Colon (tissue), 2 donors: ENCODE measurements around the gene ASB1.
"Not testable (repeated sequence)": the region's sequence is repeated elsewhere in the genome, so short reads cannot be mapped to it uniquely, and the experiment has no call there.

Experiments
- FAIRE-seq: peaks from 2 replicates; lab custom pipeline; 2012; peaks lifted over from hg19 to GRCh38; lab: Jason Lieb, UNC
- donor health status: control.
- donor health status: control.

Gene ASB1

GRCh38 chr2:238423561-238424312 is 3.0 kb upstream of the ASB1 start:
- no peak for FAIRE-seq

GRCh38 chr2:238424313-238424700 is 2.4 kb upstream of the ASB1 start:
- no peak for FAIRE-seq

- no peak for FAIRE-seq
These were observed 1.2 kb upstream of the ASB1 start for GRCh38 chr2:238425505-238425978.

- FAIRE-seq: no peak
These were observed 654 bp upstream of the ASB1 start for GRCh38 chr2:238425979-238426567.

- FAIRE-seq: no peak
These were observed 872 bp downstream of the ASB1 start for GRCh38 chr2:238427435-238428162.

GRCh38 chr2:238428866-238429265 is 2.1 kb downstream of the ASB1 start:
- no peak for FAIRE-seq

- FAIRE-seq: no peak
These were observed 4.1 kb downstream of the ASB1 start for GRCh38 chr2:238430781-238431180.

GRCh38 chr2:238431456-238431855 is 4.7 kb downstream of the ASB1 start:
- FAIRE-seq: no peak

- no peak for FAIRE-seq
These were observed 6.7 kb downstream of the ASB1 start for GRCh38 chr2:238433300-238433915.

GRCh38 chr2:238433941-238434845 is 7.5 kb downstream of the ASB1 start:
- no peak for FAIRE-seq

DNA sequence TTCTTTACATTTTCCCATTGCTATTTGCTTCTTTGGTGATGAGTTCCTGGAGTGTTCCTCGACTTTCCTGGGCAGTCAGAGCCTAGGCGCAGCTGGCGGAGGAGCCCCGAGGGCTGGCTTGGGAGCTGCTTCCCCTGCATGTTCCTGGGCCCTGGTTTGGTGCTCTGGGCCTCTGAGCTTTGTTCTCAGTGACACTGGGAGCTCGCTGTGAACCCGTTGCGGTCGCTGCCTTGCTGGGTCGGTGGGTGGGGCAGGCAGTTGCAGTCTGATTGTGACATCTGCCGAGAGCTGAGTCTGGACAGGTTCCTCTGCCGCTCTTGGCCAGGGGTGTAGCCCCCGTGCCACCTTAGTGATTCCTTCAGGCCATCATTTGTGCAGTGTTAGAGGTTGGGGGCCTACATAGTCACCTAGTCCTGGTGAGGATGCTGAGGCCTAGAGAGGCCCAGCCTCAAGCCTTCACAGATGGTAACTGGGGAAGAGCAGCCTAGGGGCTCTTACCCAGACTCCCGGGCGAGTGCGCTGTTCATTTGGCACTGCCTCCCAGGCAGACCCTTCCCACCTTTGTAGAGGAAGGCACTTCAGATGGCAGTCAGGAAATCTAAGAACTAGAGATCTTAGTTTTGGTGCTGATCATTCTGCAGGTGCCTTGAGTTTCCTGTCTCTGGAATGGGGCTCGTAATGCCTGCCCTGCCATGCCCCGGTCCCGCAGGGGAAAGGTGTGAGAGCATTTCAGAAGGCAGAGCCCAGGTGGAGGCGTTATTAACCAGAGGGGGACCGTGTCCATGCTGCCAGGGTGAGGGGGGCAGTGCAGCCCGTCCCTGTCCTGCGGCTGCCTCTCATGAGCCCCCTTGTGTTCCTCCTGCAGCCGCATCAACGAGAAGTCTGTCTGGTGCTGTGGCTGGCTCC is 8.4 kb downstream of the ASB1 start:
- FAIRE-seq: no peak

GRCh38 chr2:238435752-238436096 is 9.0 kb downstream of the ASB1 start:
- no peak for FAIRE-seq

DNA sequence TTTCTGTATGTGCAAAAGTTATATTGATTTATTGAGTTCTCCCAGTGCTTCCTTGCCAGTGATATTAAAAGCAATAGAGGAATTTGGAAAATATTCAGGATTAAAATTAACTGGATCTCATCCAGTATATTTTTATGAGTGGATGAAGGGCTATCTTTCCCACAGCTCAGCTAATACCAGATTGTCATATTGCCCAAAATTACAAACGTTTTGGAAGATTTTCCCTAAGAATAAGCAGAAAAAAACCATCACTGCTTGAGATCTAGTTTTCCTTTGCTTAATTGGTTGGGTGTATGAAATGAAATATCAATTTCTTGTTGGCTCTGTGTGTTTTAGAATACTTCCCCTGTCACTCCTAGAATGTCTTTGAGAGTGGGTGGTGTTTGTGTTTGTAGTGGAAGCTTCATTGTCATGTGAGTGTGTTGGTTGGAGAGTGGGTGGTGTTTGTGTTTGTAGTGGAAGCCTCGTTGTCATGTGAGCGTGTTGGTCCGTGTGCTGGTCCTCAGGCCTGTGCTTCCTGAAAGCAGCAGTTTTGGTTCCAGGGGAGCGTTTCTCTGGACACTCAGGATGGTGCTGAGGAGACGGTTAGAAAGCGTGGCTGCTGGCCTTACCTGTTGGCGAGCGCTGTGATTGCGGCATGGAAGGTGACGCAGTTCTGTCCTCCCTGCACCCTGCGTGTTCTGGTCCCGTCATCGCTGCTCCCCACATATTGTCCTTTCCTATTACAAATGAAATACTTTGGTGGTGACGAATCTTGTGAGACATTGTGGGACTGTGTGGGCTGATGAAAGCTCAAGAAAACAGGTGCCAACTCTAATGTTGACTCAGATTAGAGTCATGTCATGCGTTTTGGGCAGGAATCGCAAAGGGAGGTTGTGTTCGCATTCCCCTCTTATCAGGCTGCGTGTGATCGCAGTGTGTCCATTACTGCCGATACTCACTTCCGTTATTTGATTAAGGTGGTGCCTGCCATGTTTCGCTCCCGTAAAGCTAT is 12.4 kb downstream of the ASB1 start:
- FAIRE-seq: no peak

DNA sequence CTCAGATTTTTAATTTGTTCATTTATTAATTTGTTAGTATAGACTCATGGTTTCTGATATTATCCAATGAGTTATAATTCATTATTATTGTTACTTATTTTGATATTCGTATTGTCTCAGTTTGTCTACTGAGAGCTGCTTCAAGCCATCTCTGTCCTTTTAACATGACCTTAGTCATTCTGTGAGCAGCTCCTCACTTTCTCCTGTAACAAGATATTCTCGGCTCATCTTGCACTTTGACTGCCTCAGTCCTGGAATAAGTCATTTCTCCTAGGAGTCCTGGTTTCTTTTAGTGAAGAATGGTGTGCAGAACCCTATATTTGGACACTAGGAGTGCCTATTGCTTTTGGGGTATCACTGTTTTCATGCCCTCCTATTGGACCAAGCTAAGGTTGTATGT is 13.2 kb downstream of the ASB1 start:
- FAIRE-seq: no peak

DNA sequence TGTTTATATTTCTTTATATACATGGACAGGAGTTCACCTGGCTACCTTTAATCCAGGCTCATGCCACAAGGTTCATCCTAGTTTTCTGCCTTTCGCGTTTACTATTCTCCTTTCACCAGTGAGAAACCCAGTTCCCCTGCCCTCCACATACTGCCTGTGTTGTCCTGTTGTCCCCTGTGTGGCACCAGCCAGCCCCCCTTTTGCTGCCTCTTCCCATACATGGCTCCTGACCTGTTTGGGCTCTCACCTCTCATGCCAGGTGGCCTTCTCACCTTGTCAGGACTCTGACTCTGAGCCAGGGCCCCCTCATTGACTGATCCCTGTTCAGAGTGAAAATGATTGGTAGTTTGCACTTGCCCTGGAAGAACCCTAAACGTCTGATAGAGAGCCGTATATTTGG is 13.6 kb downstream of the ASB1 start:
- no peak for FAIRE-seq

- no peak for FAIRE-seq
These were observed 14.0 kb downstream of the ASB1 start for GRCh38 chr2:238440767-238441166.

DNA sequence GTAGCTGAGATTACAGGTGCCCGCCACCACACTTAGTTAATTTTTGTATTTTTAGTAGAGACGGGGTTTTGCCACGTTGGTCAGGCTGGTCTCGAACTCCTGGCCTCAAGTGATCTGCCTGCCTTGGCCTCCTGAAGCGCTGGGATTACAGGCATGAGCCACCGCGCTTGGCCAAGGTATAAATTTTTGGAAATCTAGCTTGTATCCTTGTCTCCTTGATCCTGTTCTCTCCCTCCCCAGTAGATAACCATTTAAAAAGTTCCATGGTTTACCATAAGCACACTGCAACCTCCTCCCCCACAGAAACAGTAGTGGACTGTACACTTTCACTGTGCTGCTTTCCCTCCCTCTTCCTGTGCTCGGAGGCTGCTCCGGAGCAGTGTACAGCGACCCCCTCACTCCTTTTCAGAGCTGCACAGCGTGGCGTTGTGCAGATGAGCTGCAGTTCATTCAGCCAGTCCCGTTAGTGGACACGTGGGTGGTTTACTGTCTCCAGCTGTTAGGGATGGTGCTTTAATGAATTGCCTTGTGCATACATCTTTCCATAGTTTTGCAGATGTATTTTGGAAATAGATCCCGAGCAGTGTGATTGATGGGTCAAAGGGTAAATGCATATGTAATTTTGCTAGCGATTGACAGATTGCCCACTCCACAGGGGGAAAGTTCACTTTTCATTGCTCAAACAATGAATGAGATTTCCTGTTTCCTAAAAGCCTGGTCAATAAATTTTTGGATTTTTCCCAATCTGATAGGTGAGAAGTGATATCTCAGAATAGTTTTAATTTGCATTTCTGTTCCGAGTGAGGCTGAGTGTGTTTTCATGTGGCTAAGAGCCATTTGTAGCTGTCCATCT is 14.8 kb downstream of the ASB1 start:
- no peak for FAIRE-seq

DNA sequence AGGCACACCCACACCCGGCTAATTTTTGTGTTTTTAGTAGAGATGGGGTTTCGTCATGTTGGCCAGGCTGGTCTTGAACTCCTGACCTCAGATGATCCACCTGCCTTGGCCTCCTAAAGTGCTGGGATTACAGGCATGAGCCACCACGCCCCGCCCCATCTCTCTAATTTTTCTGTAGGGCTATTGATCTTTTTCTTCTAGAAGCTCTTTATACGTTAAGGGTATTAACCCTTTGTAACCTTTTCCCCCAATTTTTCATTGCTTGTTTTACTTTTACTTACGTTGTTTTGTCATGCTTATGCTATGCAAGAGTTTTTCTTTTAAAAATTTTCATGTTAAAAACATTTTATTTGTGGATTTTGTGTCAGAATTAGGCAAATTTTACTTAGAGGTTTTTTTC is 15.5 kb downstream of the ASB1 start:
- FAIRE-seq: not testable (repeated sequence)

DNA sequence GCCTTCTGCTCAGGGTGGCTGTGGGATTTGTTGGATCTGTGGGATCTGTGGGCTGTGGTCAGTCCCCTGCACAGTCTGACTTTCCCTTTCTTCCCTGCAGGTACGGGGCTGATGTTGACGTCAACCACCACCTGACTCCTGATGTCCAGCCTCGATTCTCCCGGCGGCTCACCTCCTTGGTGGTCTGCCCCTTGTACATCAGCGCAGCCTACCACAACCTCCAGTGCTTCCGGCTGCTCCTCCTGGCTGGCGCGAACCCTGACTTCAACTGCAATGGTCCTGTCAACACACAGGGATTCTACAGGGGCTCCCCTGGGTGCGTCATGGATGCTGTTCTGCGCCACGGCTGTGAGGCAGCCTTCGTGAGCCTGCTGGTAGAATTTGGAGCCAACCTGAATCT is 17.5 kb downstream of the ASB1 start:
- no peak for FAIRE-seq
